ENCODE data around the gene ADGRD1.

Gene ADGRD1

GRCh38 chr12:130981911-130982310 lies 28.2 kb downstream of the ADGRD1 start:
- H3K4me1 ChIP-seq (ENCODE audit: insufficient read depth, poor library complexity, severe bottlenecking): no peaks in the 10 kb centered on the region
- H3K4me3 ChIP-seq (ENCODE audit: severe bottlenecking): no peak overlapping the region
- TF ChIP-seq, protein P1, sequence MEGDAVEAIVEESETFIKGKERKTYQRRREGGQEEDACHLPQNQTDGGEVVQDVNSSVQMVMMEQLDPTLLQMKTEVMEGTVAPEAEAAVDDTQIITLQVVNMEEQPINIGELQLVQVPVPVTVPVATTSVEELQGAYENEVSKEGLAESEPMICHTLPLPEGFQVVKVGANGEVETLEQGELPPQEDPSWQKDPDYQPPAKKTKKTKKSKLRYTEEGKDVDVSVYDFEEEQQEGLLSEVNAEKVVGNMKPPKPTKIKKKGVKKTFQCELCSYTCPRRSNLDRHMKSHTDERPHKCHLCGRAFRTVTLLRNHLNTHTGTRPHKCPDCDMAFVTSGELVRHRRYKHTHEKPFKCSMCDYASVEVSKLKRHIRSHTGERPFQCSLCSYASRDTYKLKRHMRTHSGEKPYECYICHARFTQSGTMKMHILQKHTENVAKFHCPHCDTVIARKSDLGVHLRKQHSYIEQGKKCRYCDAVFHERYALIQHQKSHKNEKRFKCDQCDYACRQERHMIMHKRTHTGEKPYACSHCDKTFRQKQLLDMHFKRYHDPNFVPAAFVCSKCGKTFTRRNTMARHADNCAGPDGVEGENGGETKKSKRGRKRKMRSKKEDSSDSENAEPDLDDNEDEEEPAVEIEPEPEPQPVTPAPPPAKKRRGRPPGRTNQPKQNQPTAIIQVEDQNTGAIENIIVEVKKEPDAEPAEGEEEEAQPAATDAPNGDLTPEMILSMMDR (IDR thresholded peaks at IDR 0.05; ENCODE audit: poor library complexity, severe bottlenecking): no peak
- ATAC-seq (ENCODE audit: low read depth): no peak; the same call in 2 of the 3 replicates
- peaks cover 13% of the 10 kb centered on the region for H3K27me3 ChIP-seq (ENCODE audit: insufficient read depth, poor library complexity, severe bottlenecking)
- no peak for DNase-seq (ENCODE audit: low spot score)
- no peaks in the 10 kb centered on the region for H3K9me3 ChIP-seq (ENCODE audit: severe bottlenecking)
- H3K36me3 ChIP-seq (ENCODE audit: low read depth): no peaks in the 10 kb centered on the region
- H3K27ac ChIP-seq (ENCODE audit: poor library complexity, severe bottlenecking): no peak overlapping the region

DNA sequence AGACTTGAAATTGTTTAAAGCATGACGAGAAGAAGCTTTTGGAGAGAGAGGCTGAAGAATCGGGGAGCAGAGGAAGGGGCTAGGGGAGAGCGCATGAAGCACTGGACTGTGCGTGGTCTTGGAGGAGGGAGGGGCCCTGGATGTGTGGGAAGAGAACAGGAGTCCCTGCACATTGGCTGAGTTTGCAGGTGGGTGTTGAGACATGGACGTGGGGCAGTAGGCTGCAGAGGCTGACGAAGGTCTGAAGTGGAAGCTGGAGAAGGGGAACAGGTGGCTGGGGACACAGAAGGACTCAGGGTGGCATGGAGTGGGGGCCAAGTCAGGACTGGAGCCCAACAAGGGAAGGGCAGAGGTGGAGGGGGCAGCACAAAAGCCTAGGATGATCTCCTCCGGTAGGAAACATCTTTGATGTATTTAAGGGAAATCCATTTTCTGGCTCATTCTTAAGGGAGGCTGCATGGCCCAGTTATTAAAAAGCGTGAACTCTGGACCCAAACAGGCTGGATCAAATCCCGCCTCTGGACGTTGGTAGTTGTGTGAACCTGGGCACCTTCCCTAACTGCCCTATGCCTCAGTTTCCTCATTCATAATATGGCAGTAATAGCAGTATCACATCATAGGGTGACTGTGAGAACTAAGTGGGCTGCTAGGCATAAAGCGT lies 29.0 kb downstream of the ADGRD1 start:
- H3K27me3 ChIP-seq (ENCODE audit: insufficient read depth, poor library complexity, severe bottlenecking): peaks cover 13% of the 10 kb centered on the region
- H3K4me3 ChIP-seq (ENCODE audit: severe bottlenecking): no peak overlapping the region
- TF ChIP-seq, protein P1 (IDR thresholded peaks at IDR 0.05; ENCODE audit: poor library complexity, severe bottlenecking): no peak
- no peaks in the 10 kb centered on the region for H3K4me1 ChIP-seq (ENCODE audit: insufficient read depth, poor library complexity, severe bottlenecking)
- no peaks in the 10 kb centered on the region for H3K36me3 ChIP-seq (ENCODE audit: low read depth)
- no peak overlapping the region for H3K27ac ChIP-seq (ENCODE audit: poor library complexity, severe bottlenecking)
- H3K9me3 ChIP-seq (ENCODE audit: severe bottlenecking): no peaks in the 10 kb centered on the region
- DNase-seq (ENCODE audit: low spot score): no peak
- no peak for ATAC-seq (ENCODE audit: low read depth)

DNA sequence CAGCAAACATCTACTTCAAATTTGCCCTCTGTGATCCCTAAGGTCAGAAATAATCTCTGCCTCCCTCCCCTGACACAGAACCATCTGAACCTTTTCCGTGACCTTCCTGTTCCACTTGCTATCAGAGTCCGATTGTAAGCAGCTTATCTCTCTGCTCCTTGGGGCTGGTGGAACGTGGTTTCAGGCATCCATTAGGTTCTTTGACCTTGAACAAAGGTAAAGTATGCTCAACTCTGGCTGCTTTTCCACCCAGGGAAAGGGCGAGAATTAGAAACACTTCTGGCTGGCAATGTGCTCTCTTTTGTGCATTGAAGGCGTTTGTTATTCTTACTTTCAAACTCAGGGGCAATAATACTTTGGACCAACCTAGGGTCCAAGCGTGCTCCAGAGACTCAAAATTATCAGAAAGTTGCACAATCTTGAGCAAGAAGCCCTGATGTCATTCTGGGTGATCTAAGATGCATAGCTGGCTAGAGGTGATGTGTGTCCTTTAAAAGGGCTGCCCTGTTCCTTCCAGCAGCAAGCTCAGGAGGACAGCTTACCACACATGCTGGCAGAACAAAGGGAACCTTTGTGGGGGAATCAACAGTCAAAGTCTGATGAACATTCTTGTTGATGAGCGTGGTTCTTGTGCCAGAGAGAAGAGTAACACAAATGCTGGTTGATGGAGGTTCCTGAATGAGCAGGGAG lies 29.8 kb downstream of the ADGRD1 start:
- Histone ChIP-seq H3K4me1 (ENCODE audit: insufficient read depth, poor library complexity, severe bottlenecking) (no peaks in the 10 kb centered on the region), H3K9me3 (ENCODE audit: severe bottlenecking) (no peaks in the 10 kb centered on the region), H3K27me3 (ENCODE audit: insufficient read depth, poor library complexity, severe bottlenecking) (peaks cover 13% of the 10 kb centered on the region), H3K36me3 (ENCODE audit: low read depth) (no peaks in the 10 kb centered on the region), H3K4me3 (ENCODE audit: severe bottlenecking) (no peak overlapping the region), H3K27ac (ENCODE audit: poor library complexity, severe bottlenecking) (no peak overlapping the region)
- DNase-seq (ENCODE audit: low spot score): no peak
- ATAC-seq (ENCODE audit: low read depth): no peak
- TF ChIP-seq, protein P1 (IDR thresholded peaks at IDR 0.05; ENCODE audit: poor library complexity, severe bottlenecking): no peak

GRCh38 chr12:130984183-130985058 lies 30.7 kb downstream of the ADGRD1 start:
- H3K27ac ChIP-seq (ENCODE audit: poor library complexity, severe bottlenecking): no peak overlapping the region
- no peaks in the 10 kb centered on the region for H3K36me3 ChIP-seq (ENCODE audit: low read depth)
- DNase-seq (ENCODE audit: low spot score) (no peak), ATAC-seq (ENCODE audit: low read depth) (no peak)
- no peak overlapping the region for H3K4me3 ChIP-seq (ENCODE audit: severe bottlenecking)
- TF ChIP-seq, protein P1 (IDR thresholded peaks at IDR 0.05; ENCODE audit: poor library complexity, severe bottlenecking): no peak
- H3K4me1 ChIP-seq (ENCODE audit: insufficient read depth, poor library complexity, severe bottlenecking): no peaks in the 10 kb centered on the region
- H3K27me3 ChIP-seq (ENCODE audit: insufficient read depth, poor library complexity, severe bottlenecking): peaks cover 13% of the 10 kb centered on the region
- H3K9me3 ChIP-seq (ENCODE audit: severe bottlenecking): no peaks in the 10 kb centered on the region
